Nephron (organoid): Measurements from ENCODE around the gene OR9G4.

Experiments
- H3K27ac Mint-ChIP-seq, 3 experiments: 2 replicates each; pipeline ENCODE4 v1.8.0; 2020; ENCODE audit warnings: mixed read lengths in 3 of 3, mild to moderate bottlenecking in 2 of 3, moderate library complexity in 1 of 3
- H3K27me3 Mint-ChIP-seq: 2 replicates; pipeline ENCODE4 v1.8.0; 2021; ENCODE audit warnings: low read depth, mild to moderate bottlenecking, moderate library complexity, mixed read lengths
- H3K36me3 Mint-ChIP-seq: 2 replicates; pipeline ENCODE4 v1.8.0; 2020; ENCODE audit warnings: low read depth, mixed read lengths
- H3K4me1 Mint-ChIP-seq: 2 replicates; pipeline ENCODE4 v1.8.0; 2020; ENCODE audit warnings: mixed read lengths
- H3K4me3 Mint-ChIP-seq, 3 experiments: 2 replicates each; pipeline ENCODE4 v1.8.0; 2020; ENCODE audit warnings: mild to moderate bottlenecking in 3 of 3, mixed read lengths in 3 of 3, moderate library complexity in 2 of 3
- H3K9me3 Mint-ChIP-seq: 2 replicates; pipeline ENCODE4 v1.8.0; 2020; ENCODE audit warnings: mixed read lengths
- TF ChIP-seq, protein P1 (sequence below), 3 experiments: fragments of 200-600 bp; sonication (generic); IDR thresholded peaks; one replicate each; pipeline ENCODE4 v1.5.0; 2021; ENCODE audit warnings: antibody characterized with exemption in 3 of 3; ENCODE audit not compliant: unreplicated experiment in 3 of 3

Gene OR9G4

DNA sequence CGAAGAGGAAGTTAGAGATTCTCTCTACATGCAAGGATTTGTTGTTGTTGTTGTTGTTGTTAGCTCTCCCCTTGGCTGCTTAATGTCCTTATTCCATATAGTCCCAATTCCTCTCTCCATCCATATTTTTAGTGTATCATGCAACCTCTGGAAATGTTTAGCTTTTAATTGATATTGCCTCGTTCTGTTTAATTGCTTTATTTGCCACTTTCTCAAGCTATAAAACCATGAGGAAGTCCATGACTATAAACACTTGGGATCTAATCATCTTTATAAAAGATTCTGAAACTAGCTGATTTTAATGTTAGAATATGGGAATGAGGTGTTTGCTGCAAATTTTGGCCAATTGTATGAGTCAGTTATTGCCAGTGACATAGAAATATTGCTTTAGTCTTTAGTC, 55.1 kb downstream of the OR9G4 start:
- H3K4me3 Mint-ChIP-seq = no peak overlapping the region
- H3K27ac Mint-ChIP-seq = no peak overlapping the region
- H3K4me1 Mint-ChIP-seq = no peaks in the 10 kb centered on the region
- TF ChIP-seq, protein P1, sequence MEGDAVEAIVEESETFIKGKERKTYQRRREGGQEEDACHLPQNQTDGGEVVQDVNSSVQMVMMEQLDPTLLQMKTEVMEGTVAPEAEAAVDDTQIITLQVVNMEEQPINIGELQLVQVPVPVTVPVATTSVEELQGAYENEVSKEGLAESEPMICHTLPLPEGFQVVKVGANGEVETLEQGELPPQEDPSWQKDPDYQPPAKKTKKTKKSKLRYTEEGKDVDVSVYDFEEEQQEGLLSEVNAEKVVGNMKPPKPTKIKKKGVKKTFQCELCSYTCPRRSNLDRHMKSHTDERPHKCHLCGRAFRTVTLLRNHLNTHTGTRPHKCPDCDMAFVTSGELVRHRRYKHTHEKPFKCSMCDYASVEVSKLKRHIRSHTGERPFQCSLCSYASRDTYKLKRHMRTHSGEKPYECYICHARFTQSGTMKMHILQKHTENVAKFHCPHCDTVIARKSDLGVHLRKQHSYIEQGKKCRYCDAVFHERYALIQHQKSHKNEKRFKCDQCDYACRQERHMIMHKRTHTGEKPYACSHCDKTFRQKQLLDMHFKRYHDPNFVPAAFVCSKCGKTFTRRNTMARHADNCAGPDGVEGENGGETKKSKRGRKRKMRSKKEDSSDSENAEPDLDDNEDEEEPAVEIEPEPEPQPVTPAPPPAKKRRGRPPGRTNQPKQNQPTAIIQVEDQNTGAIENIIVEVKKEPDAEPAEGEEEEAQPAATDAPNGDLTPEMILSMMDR (IDR thresholded peaks at IDR 0.05; ENCODE audit: unreplicated experiment in 3 of 3) = no peak
- H3K9me3 Mint-ChIP-seq = no peaks in the 10 kb centered on the region
- H3K27me3 Mint-ChIP-seq = no peaks in the 10 kb centered on the region
- H3K36me3 Mint-ChIP-seq = no peaks in the 10 kb centered on the region
